Mucosa of rectum (tissue), 2 donors: ENCODE results near the gene BMERB1.
"Not testable (repeated sequence)": the region's sequence is repeated elsewhere in the genome, so short reads cannot be mapped to it uniquely, and the experiment has no call there.

Source experiments
- H3K27ac ChIP-seq, 2 donors: one replicate each; pipeline ENCODE4 v1.7.0; 2013; ENCODE audit warnings: inconsistent platforms in 2 of 2, low read depth in 2 of 2, low read length in 2 of 2
- H3K27me3 ChIP-seq, 2 donors: one replicate each; pipeline ENCODE4 v1.7.0; 2013; ENCODE audit warnings: low read length in 2 of 2; ENCODE audit not compliant: control insufficient read depth in 2 of 2, insufficient read depth in 2 of 2
- H3K36me3 ChIP-seq, 2 donors: one replicate each; pipeline ENCODE4 v1.7.0; 2013; ENCODE audit warnings: low read length in 2 of 2; ENCODE audit not compliant: control insufficient read depth in 2 of 2, insufficient read depth in 2 of 2
- H3K4me1 ChIP-seq, 2 donors: one replicate each; pipeline ENCODE4 v1.7.0; 2013; ENCODE audit warnings: low read length in 2 of 2, mild to moderate bottlenecking in 1 of 2; ENCODE audit not compliant: control insufficient read depth in 2 of 2, insufficient read depth in 2 of 2
- H3K4me3 ChIP-seq, 2 donors: one replicate each; pipeline ENCODE4 v1.7.0; 2013; ENCODE audit warnings: low read length in 2 of 2
- H3K9ac ChIP-seq, 2 donors: one replicate each; pipeline ENCODE4 v1.7.0; 2013; ENCODE audit warnings: low read length in 2 of 2, low read depth in 1 of 2, mild to moderate bottlenecking in 1 of 2
- H3K9me3 ChIP-seq, 2 donors: one replicate each; pipeline ENCODE4 v1.7.0; 2013; ENCODE audit warnings: low read length in 2 of 2; ENCODE audit not compliant: control insufficient read depth in 2 of 2
- donor health status: healthy.
- donor health status: Normal muscosa, but diverticular disease.

Gene BMERB1

DNA sequence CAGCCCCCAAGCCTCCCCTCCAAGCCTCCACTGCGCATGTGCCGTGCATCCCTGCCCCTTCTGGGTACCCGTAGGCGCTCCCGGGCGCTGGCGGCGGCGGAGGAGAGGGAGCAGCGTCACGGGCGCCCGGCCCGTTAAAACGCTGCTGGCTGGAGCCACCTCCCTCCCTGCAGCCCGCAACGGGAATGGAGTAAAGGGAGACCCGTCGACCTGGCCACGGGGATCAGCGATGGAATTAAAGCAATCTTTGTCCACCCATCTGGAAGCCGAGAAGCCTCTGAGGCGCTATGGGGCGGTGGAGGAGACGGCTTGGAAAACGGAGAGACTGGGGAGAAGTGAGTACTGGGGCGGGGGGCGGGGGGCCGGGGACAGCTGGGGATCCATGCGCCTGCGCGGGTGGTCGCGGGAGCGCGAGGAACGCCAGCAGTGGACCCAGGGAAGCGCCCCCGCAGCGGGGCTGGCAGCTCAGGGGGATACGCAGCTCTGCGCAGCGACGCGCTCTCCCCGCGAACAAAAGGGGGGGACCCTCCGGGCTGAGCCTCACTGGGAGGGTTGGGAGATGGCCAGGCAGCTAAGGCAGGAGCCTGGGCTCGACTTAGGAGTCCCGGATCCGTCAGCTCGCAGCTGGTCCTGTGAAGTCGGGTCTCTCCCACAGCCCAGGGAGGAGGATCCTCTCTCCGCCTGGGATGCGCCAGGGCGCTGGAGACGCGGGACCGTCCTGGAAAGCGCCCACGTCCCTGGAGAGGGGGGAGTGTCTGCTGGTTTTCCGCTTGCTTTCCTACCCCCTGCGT lies at the start of gene BMERB1:
TSS of gene BMERB1 (plus strand) at position 164 of the 791 bp plus-strand sequence. CDS start at position 230, 66 bp downstream.
- peak within 1 kb of the TSS; percentile 23 to 41 for H3K9ac ChIP-seq
- no peaks in the 10 kb centered on the region for H3K36me3 ChIP-seq
- peaks cover 7 to 9% of the 10 kb centered on the region in 2 donors for H3K27me3 ChIP-seq
- peak within 1 kb of the TSS; percentile 45 to 66 for H3K4me3 ChIP-seq
- H3K4me1 ChIP-seq: no peaks in the 10 kb centered on the region
- no peaks in the 10 kb centered on the region for H3K9me3 ChIP-seq
- H3K27ac ChIP-seq: peak within 1 kb of the TSS; percentile 26 to 52

DNA sequence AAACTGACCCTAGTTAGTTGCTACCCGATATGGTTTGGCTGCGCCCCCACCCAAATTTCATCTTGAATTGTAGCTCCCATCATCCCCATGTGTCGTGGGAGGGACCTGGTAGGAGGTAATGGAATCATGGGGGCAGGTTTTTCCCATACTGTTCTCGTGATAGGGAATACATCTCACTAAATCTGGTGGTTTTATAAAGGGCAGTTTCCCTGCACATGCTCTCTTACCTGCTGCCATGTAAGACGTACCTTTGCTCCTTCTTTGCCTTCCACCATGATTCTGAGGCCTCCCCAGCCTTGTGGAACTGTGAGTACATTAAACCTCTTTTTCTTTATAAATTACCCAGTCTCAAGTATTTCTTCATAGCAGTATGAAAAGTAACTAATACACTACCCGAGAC lies 46.3 kb upstream of the BMERB1 start:
- H3K27ac ChIP-seq, H3K9ac ChIP-seq, H3K36me3 ChIP-seq: not testable (repeated sequence)

DNA sequence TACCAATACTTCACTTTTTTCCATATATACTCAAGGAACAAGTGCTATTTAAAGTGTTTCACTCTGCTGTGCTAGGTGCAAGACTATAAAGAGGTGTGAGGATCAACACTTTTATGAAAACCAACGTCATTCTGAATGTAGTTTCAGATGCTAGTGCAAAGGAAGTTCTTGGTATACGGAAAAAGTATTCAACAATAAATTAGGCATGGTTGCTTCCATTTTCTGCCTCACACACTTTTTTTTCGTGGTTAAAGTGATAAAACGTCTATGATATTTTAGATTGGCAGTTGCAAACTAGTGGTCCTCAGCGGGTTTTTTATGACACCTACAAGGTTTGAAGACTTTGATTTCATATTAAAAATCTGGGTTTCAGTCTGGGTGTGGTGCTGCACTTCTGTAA lies 44.5 kb upstream of the BMERB1 start:
- not testable (repeated sequence) for H3K36me3 ChIP-seq, H3K27ac ChIP-seq, H3K27me3 ChIP-seq, H3K4me3 ChIP-seq, H3K4me1 ChIP-seq, H3K9me3 ChIP-seq, H3K9ac ChIP-seq

More for the DNA sequence above, 46.3 kb upstream of the BMERB1 start:
- H3K4me3 ChIP-seq, H3K4me1 ChIP-seq, H3K27me3 ChIP-seq, H3K9me3 ChIP-seq: not testable (repeated sequence)

DNA sequence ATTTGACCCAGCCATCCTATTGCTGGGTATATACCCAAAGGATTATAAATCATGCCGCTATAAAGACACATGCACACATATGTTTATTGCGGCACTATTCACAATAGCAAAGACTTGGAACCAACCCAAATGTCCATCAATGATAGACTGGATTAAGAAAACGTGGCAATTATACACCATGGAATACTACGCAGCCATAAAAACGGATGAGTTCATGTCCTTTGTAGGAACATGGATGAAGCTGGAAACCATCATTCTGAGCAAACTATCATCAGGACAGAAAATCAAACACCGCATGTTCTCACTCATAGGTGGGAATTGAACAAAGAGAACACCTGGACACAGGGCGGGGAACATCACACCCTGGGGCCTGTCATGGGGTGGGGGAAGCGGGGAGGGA lies 41.4 kb upstream of the BMERB1 start:
- H3K27me3 ChIP-seq, H3K9ac ChIP-seq, H3K36me3 ChIP-seq, H3K27ac ChIP-seq, H3K9me3 ChIP-seq, H3K4me1 ChIP-seq, H3K4me3 ChIP-seq: not testable (repeated sequence)

DNA sequence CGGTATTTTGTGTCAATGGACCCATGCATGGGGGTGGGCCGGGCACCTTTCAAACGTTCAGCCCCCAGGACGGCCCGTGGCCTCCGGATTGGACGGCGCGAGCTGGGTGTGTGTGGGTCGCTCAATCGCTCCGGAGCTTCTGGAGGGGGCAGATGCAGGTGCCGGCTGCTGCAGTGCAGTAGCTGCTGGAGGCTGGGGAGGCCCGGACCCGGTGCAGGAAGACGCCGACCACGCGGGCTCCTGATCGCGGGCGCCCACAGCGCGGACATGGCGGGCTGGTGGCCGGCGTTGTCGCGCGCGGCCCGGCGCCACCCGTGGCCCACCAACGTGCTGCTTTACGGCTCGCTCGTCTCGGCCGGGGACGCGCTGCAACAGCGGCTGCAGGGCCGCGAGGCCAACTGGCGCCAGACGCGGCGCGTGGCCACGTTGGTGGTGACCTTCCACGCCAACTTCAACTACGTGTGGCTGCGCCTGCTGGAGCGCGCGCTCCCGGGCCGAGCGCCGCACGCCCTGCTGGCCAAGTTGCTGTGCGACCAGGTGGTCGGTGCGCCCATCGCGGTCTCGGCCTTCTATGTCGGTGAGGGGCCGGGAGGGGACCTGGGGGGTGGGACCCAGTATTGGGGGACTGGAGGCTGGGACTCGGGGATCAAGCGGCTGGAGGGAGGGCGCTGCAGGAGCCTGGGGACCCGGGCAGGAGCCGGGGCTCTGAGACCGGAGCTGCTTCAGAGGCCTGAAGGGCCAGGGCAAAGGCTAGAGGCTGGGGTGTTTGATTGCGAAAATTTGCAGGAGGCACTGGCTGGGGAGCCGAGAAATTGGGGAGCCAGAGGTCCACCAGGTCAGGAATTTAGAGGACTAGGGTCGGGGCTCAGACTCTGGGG lies 38.5 kb upstream of the BMERB1 start, which contains the start of gene MPV17L:
TSS of gene MPV17L (plus strand) at position 124 of the 878 bp plus-strand sequence. CDS start at position 268, 144 bp downstream.
- H3K27ac ChIP-seq, H3K4me1 ChIP-seq, H3K9me3 ChIP-seq, H3K27me3 ChIP-seq, H3K36me3 ChIP-seq: not testable (repeated sequence)
- Histone ChIP-seq H3K4me3 (peak within 1 kb of the TSS; percentile 60 to 66), H3K9ac (peak within 1 kb of the TSS; percentile 32 to 65)

DNA sequence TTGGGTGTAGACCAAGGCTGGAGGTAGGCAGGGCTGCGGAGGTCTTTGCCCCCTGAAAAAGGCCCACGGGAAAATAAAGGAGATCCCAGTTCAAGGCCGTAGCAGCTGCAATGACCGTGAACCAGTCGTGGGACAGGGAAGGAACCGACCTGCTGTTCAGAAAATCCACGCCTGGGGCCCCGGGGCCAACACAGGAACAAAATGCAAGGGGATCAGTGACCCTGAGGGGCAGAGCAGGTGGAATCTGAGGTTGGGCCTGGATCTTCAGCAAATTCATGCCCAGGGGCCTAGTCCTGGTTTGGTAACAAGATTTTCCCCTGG lies 37.9 kb upstream of the BMERB1 start:
- not testable (repeated sequence) for H3K36me3 ChIP-seq, H3K9me3 ChIP-seq, H3K27ac ChIP-seq, H3K4me1 ChIP-seq, H3K27me3 ChIP-seq
- Histone ChIP-seq H3K4me3 (peak overlapping the region; percentile 60 to 66), H3K9ac (peak overlapping the region in 1 of 2 donors; percentile 65)

DNA sequence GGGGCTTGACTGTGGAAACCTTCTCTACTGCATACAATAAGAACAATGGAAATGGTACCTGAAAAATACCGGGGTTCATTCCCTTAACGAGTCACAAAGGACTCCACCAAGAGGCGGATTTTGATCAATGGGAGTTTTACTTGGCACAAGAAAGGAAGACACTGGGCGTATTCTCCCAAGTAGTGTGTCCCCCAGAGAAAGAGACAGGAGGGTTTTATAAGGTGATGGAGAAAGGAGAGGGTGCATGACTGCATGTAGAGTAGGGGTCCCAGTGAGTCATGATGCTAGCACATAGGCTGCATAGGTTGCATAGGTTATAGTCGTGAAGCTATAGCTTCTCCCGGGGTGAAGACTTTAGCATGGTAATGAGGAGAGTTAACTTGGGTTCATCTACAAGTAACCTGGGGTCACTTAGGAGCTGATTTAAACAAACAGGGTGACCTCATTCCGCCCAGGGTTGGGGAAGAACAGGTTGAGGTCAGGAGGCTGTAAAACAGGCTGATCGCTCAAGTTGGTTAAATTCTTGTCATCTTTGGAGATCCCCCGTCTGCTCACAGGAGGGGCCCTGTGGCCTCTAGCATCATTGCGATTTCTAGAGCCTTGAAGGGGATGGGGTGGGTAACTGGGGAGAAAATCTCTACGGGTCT lies 37.3 kb upstream of the BMERB1 start:
- H3K9ac ChIP-seq: no peak overlapping the region
- H3K27ac ChIP-seq: no peak overlapping the region
- no peak overlapping the region for H3K4me3 ChIP-seq

DNA sequence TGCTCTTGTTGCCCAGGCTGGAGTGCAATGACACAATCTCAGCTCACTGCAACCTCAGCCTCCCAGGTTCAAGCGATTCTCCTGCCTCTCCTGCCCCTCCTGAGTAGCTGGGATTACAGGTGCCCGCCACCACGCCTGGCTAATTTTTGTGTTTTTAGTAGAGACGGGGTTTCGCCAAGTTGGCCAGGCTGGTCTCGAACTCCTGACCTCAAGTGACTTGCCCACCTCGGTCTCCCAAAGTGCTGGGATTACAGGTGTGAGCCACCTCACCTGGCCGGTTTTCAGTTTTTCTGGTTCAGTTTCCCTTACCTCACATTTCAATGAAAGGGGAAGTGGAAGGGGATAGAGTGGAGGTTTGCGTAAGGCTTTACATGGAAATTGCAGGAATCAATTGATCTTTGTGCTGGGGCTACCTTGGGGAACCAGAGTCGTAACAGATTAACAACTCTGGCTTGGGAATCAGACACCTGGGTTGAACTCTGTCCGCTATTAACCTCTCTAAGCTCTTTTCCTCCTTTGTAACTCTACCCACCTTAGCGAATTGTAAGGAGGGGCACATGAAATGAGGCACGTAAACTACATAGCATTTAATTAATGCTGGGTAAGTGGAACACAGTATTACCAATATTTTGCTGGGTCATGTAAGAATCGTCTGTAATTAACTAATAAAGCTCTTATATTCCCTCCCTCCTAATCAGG lies 35.6 kb upstream of the BMERB1 start:
- H3K9me3 ChIP-seq: no peaks in the 10 kb centered on the region
- peaks cover 0 to 3% of the 10 kb centered on the region in 2 donors for H3K4me1 ChIP-seq
- no peak overlapping the region for H3K9ac ChIP-seq
- peaks cover 0 to 5% of the 10 kb centered on the region in 2 donors for H3K36me3 ChIP-seq
- H3K27ac ChIP-seq: no peak overlapping the region
- H3K4me3 ChIP-seq: no peak overlapping the region
- no peaks in the 10 kb centered on the region for H3K27me3 ChIP-seq

More for the DNA sequence above, 37.3 kb upstream of the BMERB1 start:
- H3K27me3 ChIP-seq: no peaks in the 10 kb centered on the region
- H3K36me3 ChIP-seq: peaks cover 0 to under 1% of the 10 kb centered on the region in 2 donors
- no peaks in the 10 kb centered on the region for H3K9me3 ChIP-seq
- peaks cover 0 to 3% of the 10 kb centered on the region in 2 donors for H3K4me1 ChIP-seq

DNA sequence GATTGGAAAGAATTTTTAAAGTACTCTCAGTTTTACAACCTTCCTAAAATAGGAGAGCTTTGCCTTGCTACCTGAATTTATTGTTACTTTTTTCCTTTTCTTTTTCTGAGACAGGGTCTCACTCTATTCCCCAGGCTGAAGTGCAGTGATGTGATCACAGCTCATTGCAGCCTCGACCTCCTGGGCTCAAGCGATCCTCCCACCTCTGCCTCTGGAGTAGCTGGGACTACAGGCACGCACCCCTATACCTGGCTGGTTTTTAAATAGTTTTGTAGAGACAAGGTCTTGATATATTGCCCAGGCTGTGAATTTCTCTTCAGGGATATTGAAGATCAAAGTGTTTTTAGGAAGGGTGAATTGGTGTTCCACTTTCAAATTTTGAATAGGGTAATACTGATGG lies 35.1 kb upstream of the BMERB1 start:
- no peaks in the 10 kb centered on the region for H3K9me3 ChIP-seq
- H3K36me3 ChIP-seq: peaks cover 0 to 5% of the 10 kb centered on the region in 2 donors
- H3K9ac ChIP-seq: no peak overlapping the region
- H3K27ac ChIP-seq: no peak overlapping the region
- H3K27me3 ChIP-seq: no peaks in the 10 kb centered on the region
- peaks cover 0 to 3% of the 10 kb centered on the region in 2 donors for H3K4me1 ChIP-seq
- no peak overlapping the region for H3K4me3 ChIP-seq
